Glutamatergic neuron (in vitro differentiated cells): ENCODE data around the gene ADAMTS1. TPM values are rescaled to one million over a fixed set of nuclear protein-coding genes. Genes with fewer than 3 reads are reported as not detected.

Experiments
- DNase-seq: peaks from one replicate; pipeline ENCODE4 v3.0.0; 2022
- H3K27ac Mint-ChIP-seq: one replicate; pipeline ENCODE4 v1.8.0; 2020; ENCODE audit warnings: mild to moderate bottlenecking, mixed read lengths, inconsistent platforms; ENCODE audit not compliant: unreplicated experiment
- H3K27me3 Mint-ChIP-seq: one replicate; pipeline ENCODE4 v1.8.0; 2020; ENCODE audit warnings: mild to moderate bottlenecking, moderate library complexity, mixed read lengths, inconsistent platforms; ENCODE audit not compliant: unreplicated experiment
- H3K36me3 Mint-ChIP-seq: one replicate; pipeline ENCODE4 v1.8.0; 2020; ENCODE audit warnings: mild to moderate bottlenecking, mixed read lengths, inconsistent platforms; ENCODE audit not compliant: unreplicated experiment
- H3K4me1 Mint-ChIP-seq: one replicate; pipeline ENCODE4 v1.8.0; 2020; ENCODE audit warnings: mild to moderate bottlenecking, low read depth, mixed read lengths, inconsistent platforms; ENCODE audit not compliant: unreplicated experiment
- H3K4me3 Mint-ChIP-seq: one replicate; pipeline ENCODE4 v1.8.0; 2020; ENCODE audit warnings: mild to moderate bottlenecking, mixed read lengths, inconsistent platforms; ENCODE audit not compliant: unreplicated experiment
- H3K9me3 Mint-ChIP-seq: one replicate; pipeline ENCODE4 v1.8.0; 2020; ENCODE audit warnings: mild to moderate bottlenecking, moderate library complexity, mixed read lengths, inconsistent platforms; ENCODE audit not compliant: unreplicated experiment
- total RNA-seq: library from RNA; stranded (reverse); fragmentation: NEBNext Ultra II Directional; extraction: Animal tissue kit (Norgen Biotek cat#: 25700); gene quantifications from one replicate; pipeline ENCODE4 v1.2.1, GENCODE V29; 2021; ENCODE audit not compliant: unreplicated experiment
- TF ChIP-seq, protein P1 (sequence below): fragments of 200-600 bp; sonication (generic); IDR thresholded peaks from one replicate; pipeline ENCODE4 v1.5.0; 2021; ENCODE audit not compliant: partially characterized antibody, unreplicated experiment

Gene ADAMTS1
- total RNA-seq, 1 donor from 2014 or later: 1.1 TPM

DNA sequence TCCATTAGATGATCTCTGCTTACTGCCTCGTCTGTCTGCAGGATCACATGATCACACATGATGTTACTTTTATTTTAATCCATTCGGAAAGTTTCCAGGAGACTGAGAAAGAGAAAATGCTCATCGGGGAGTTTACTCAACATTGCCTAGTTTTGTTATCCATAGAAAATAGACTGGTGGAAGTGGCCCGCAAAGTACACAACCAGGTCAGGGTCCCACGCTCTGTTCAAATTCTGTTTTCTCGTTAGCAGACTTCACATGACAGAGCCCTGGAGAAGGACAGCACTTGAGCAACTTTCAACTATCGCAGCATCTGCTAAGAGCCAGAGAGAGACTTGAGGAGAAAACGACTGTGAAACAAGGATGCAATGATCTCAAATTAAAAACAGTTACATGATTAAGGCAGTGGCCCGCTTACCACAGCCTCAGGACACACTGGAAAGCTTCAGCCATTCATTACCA lies 44.2 kb downstream of the ADAMTS1 start:
- no peak overlapping the region for H3K4me3 Mint-ChIP-seq
- H3K4me1 Mint-ChIP-seq: no peaks in the 10 kb centered on the region
- no peaks in the 10 kb centered on the region for H3K27me3 Mint-ChIP-seq
- no peaks in the 10 kb centered on the region for H3K9me3 Mint-ChIP-seq
- H3K27ac Mint-ChIP-seq: no peak overlapping the region
- TF ChIP-seq, protein P1, sequence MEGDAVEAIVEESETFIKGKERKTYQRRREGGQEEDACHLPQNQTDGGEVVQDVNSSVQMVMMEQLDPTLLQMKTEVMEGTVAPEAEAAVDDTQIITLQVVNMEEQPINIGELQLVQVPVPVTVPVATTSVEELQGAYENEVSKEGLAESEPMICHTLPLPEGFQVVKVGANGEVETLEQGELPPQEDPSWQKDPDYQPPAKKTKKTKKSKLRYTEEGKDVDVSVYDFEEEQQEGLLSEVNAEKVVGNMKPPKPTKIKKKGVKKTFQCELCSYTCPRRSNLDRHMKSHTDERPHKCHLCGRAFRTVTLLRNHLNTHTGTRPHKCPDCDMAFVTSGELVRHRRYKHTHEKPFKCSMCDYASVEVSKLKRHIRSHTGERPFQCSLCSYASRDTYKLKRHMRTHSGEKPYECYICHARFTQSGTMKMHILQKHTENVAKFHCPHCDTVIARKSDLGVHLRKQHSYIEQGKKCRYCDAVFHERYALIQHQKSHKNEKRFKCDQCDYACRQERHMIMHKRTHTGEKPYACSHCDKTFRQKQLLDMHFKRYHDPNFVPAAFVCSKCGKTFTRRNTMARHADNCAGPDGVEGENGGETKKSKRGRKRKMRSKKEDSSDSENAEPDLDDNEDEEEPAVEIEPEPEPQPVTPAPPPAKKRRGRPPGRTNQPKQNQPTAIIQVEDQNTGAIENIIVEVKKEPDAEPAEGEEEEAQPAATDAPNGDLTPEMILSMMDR: no peak
- no peaks in the 10 kb centered on the region for H3K36me3 Mint-ChIP-seq
- no peak for DNase-seq

GRCh38 chr21:26800455-26800854 lies 44.8 kb downstream of the ADAMTS1 start:
- TF ChIP-seq, protein P1: no peak
- Mint-ChIP-seq H3K27ac (no peak overlapping the region), H3K9me3 (no peaks in the 10 kb centered on the region), H3K4me3 (no peak overlapping the region), H3K27me3 (no peaks in the 10 kb centered on the region), H3K4me1 (no peaks in the 10 kb centered on the region), H3K36me3 (no peaks in the 10 kb centered on the region)
- no peak for DNase-seq

DNA sequence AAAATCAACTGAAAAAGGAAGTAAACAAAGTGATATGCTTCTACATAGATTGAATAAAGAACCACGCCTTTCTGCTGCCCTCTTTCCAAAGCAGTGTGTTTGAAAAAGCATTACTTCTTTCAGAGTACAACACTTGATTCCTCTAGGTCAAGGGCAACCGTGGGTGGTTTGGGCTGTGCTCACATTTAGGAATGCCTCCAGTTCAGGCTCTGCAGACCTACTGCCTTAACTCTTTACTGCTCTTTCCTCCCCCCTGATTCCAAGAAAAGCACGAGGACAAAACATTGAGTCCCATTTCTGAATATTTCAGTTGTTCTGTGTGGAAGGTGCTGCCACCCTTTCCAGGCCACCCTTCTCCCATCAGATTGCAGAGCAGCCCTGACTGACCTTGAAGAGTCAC lies 45.2 kb downstream of the ADAMTS1 start:
- TF ChIP-seq, protein P1: no peak
- H3K27ac Mint-ChIP-seq: no peak overlapping the region
- no peaks in the 10 kb centered on the region for H3K27me3 Mint-ChIP-seq
- H3K9me3 Mint-ChIP-seq: no peaks in the 10 kb centered on the region
- H3K36me3 Mint-ChIP-seq: no peaks in the 10 kb centered on the region
- no peak for DNase-seq
- H3K4me3 Mint-ChIP-seq: no peak overlapping the region
- H3K4me1 Mint-ChIP-seq: no peaks in the 10 kb centered on the region

GRCh38 chr21:26798856-26799751 lies 46.1 kb downstream of the ADAMTS1 start:
- Mint-ChIP-seq H3K27me3 (no peaks in the 10 kb centered on the region), H3K27ac (no peak overlapping the region), H3K4me3 (no peak overlapping the region), H3K4me1 (no peaks in the 10 kb centered on the region), H3K9me3 (no peaks in the 10 kb centered on the region), H3K36me3 (no peaks in the 10 kb centered on the region)
- TF ChIP-seq, protein P1: no peak
- no peak for DNase-seq

- Mint-ChIP-seq H3K27me3 (no peaks in the 10 kb centered on the region), H3K4me3 (no peak overlapping the region), H3K36me3 (no peaks in the 10 kb centered on the region), H3K4me1 (no peaks in the 10 kb centered on the region), H3K9me3 (no peaks in the 10 kb centered on the region), H3K27ac (no peak overlapping the region)
- TF ChIP-seq, protein P1: no peak
- no peak for DNase-seq
Measured at GRCh38 chr21:26797878-26798456, 47.2 kb downstream of the ADAMTS1 start.
